ENCODE data around the gene PCED1B. TPM values are rescaled to one million over a fixed set of nuclear protein-coding genes. Genes with fewer than 3 reads are reported as not detected.

PCED1B gene
- total RNA-seq, 1 experiment from 2014 or later = 3.3 TPM

DNA sequence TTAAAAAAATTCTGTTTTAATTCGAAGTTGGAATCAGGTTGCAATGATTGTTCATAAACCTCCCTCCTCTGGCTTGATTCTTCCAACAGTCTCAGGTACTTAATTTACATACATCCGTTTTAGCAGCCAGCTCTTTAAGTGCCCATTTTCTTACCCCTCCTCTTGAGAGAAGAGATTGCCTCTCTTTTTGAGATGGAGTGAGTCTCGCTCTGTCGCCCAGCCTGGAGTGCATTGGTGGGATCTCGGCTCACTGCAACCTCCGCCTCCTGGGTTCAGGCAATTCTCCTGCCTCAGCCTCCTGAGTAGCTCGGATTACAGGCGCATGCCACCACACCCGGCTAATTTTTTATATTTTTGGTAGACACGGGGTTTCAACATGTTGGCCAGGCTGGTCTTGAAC, 146.8 kb downstream of the PCED1B start:
- no peak overlapping the region for H4K5ac ChIP-seq (ENCODE audit: insufficient read length, low read depth, low read length)
- H3K56ac ChIP-seq (ENCODE audit: insufficient read length, low read depth, low read length) = no peak overlapping the region
- no peak overlapping the region for H3T11ph ChIP-seq (ENCODE audit: low read length)
- H2AFZ ChIP-seq (ENCODE audit: low read length) = no peak overlapping the region
- Mint-ChIP-seq H3K27me3 (ENCODE audit: low read depth) (no peaks in the 10 kb centered on the region), H3K4me1 (peaks cover 44 to 51% of the 10 kb centered on the region in 2 experiments), H3K27ac (peak overlapping the region in 2 of 3 experiments; percentile 78 to 89; a peak in 3 of 7 replicates), H3K9me3 (no peaks in the 10 kb centered on the region), H3K36me3 (ENCODE audit: insufficient read depth in 1 of 3, low read depth in 3 of 3) (peaks cover 0 to 2% (median 0%) of the 10 kb centered on the region in 3 experiments; a peak in 1 of 7 replicates), H3K4me3 (peak overlapping the region in 1 of 2 experiments; percentile 31; a peak in 1 of 5 replicates)
- H3K79me1 ChIP-seq (ENCODE audit: insufficient read depth, low read depth, low read length, poor library complexity, severe bottlenecking) = no peaks in the 10 kb centered on the region
- no peak overlapping the region for H3K23ac ChIP-seq (ENCODE audit: insufficient read length, low read depth, low read length)
- no peak overlapping the region for H2AK5ac ChIP-seq (ENCODE audit: insufficient read length, low read length)
- H3K23me2 ChIP-seq (ENCODE audit: insufficient read length, low read depth, low read length, poor library complexity, severe bottlenecking) = no peaks in the 10 kb centered on the region
- no peaks in the 10 kb centered on the region for H3K27me3 ChIP-seq (ENCODE audit: insufficient read depth, low read length)
- no peak overlapping the region for H3K9ac ChIP-seq (ENCODE audit: extremely low read depth, insufficient read length, low read length)
- H2BK120ac ChIP-seq (ENCODE audit: low read depth, low read length, poor library complexity, severe bottlenecking) = no peak overlapping the region
- H3K4ac ChIP-seq (ENCODE audit: low read depth, low read length) = no peak overlapping the region
- no peak overlapping the region for H3K14ac ChIP-seq (ENCODE audit: insufficient read depth, low read length)
- no peak overlapping the region for H2BK15ac ChIP-seq (ENCODE audit: low read depth, low read length)
- WGBS (ENCODE audit: extremely low coverage, insufficient read length, low lambda C conversion rate) = no CpG with 5 or more reads among the region's 10 CpGs
- H3K79me2 ChIP-seq (ENCODE audit: insufficient read depth, low read length) = no peaks in the 10 kb centered on the region
- H2BK12ac ChIP-seq (ENCODE audit: insufficient read length, low read depth, low read length) = no peak overlapping the region
- no peak overlapping the region for H3K4me2 ChIP-seq (ENCODE audit: insufficient read depth, insufficient read length, low read length)
- no peak overlapping the region for H3K18ac ChIP-seq (ENCODE audit: insufficient read length, low read depth, low read length)
- no peak overlapping the region for H2BK5ac ChIP-seq (ENCODE audit: insufficient read length, low read length)
- H3K27ac ChIP-seq (ENCODE audit: insufficient read length, low read depth, low read length) = no peak overlapping the region
- no peak overlapping the region for H4K91ac ChIP-seq (ENCODE audit: insufficient read length, low read depth, low read length)
- peaks cover 6% of the 10 kb centered on the region; the same call in 1 of the 2 replicates for H3K4me1 ChIP-seq (ENCODE audit: insufficient read depth, low read length)
- no peak for DNase-seq
- H3K9me3 ChIP-seq (ENCODE audit: control insufficient read depth, low read depth, low read length) = no peaks in the 10 kb centered on the region
- no peak overlapping the region for H2BK20ac ChIP-seq (ENCODE audit: low read depth, low read length, poor library complexity, severe bottlenecking)
- TF ChIP-seq, protein P1, sequence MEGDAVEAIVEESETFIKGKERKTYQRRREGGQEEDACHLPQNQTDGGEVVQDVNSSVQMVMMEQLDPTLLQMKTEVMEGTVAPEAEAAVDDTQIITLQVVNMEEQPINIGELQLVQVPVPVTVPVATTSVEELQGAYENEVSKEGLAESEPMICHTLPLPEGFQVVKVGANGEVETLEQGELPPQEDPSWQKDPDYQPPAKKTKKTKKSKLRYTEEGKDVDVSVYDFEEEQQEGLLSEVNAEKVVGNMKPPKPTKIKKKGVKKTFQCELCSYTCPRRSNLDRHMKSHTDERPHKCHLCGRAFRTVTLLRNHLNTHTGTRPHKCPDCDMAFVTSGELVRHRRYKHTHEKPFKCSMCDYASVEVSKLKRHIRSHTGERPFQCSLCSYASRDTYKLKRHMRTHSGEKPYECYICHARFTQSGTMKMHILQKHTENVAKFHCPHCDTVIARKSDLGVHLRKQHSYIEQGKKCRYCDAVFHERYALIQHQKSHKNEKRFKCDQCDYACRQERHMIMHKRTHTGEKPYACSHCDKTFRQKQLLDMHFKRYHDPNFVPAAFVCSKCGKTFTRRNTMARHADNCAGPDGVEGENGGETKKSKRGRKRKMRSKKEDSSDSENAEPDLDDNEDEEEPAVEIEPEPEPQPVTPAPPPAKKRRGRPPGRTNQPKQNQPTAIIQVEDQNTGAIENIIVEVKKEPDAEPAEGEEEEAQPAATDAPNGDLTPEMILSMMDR (conservative IDR thresholded peaks at IDR 0.05) = no peak
- H4K8ac ChIP-seq (replicated peaks; ENCODE audit: insufficient read length, low read depth, low read length) = no peak overlapping the region
- H4K20me1 ChIP-seq (ENCODE audit: control insufficient read depth, insufficient read depth, insufficient read length) = no peaks in the 10 kb centered on the region
